Ascending aorta (tissue), 2 donors: ENCODE results near the gene WDR46. TPM values are rescaled to one million over a fixed set of nuclear protein-coding genes. Genes with fewer than 3 reads are reported as not detected.

Experiments used
- DNase-seq, 2 donors: peaks; one replicate each; pipeline ENCODE4 v3.0.0-alpha.2; 2019; ENCODE audit warnings: low spot score in 2 of 2
- H3K27ac ChIP-seq, 2 donors: fragments of 200-600 bp; sonication (generic); one replicate each; pipeline ENCODE4 v1.5.1; 2016 to 2017; ENCODE audit warnings: mild to moderate bottlenecking in 1 of 2
- H3K27me3 ChIP-seq: fragments of 200-600 bp; sonication (generic); one replicate; pipeline ENCODE4 v1.5.1; 2017
- H3K36me3 ChIP-seq, 2 donors: fragments of 200-600 bp; sonication (generic); one replicate each; pipeline ENCODE4 v1.5.1; 2016
- H3K4me1 ChIP-seq, 2 donors: fragments of 200-600 bp; sonication (generic); one replicate each; pipeline ENCODE4 v1.5.1; 2016 to 2017; ENCODE audit warnings: mild to moderate bottlenecking in 1 of 2
- H3K4me3 ChIP-seq, 2 donors: fragments of 200-600 bp; sonication (generic); one replicate each; pipeline ENCODE4 v1.5.1; 2016 to 2017; ENCODE audit warnings: mild to moderate bottlenecking in 1 of 2
- H3K9me3 ChIP-seq, 2 donors: fragments of 200-600 bp; sonication (generic); one replicate each; pipeline ENCODE4 v1.5.1; 2016
- CTCF ChIP-seq, 3 experiments: fragments of 200-600 bp in 2 of 3; fragments of 450-650 bp in 1 of 3; sonication (generic) in 2 of 3; IDR thresholded peaks; one replicate each; pipeline ENCODE4 v1.5.1; 2016 to 2019; ENCODE audit warnings: antibody characterized with exemption in 3 of 3, mild to moderate bottlenecking in 1 of 3, moderate library complexity in 1 of 3
- intact Hi-C: fragments of 100-400 bp; cut with DNase I; formaldehyde crosslinking; loops from one replicate; pipeline ENCODE4 v1.15.1; 2023
- total RNA-seq: library from RNA; depleted of rRNA; stranded (reverse); fragments of >200 nt; gene quantifications from one replicate; pipeline ENCODE4 v1.1.0, GENCODE V29; 2016

The WDR46 gene
- total RNA-seq, 1 donor from 2014 or later, result 70.6 TPM

- Histone ChIP-seq H3K9me3 (no peaks in the 10 kb centered on the region), H3K4me3 (peak overlapping the region; percentile 60 to 82), H3K36me3 (peaks cover 5% of the 10 kb centered on the region in 2 donors), H3K27me3 (no peaks in the 10 kb centered on the region), H3K4me1 (peaks cover 0 to 25% of the 10 kb centered on the region in 2 donors), H3K27ac (peak overlapping the region; percentile 87 to 97)
- intact Hi-C loops, result loop anchor here (2.0 to 10.0 kb wide), 2 partner anchors 14 to 1648 kb away; partner anchors contain the start of genes C6orf47, CSNK2B, GPANK1 and LY6G5B
- no peak for TF ChIP-seq CTCF (IDR thresholded peaks at IDR 0.05)
- peak in 1 of 2 donors; percentile 80 for DNase-seq
These were observed 24.2 kb upstream of the WDR46 start for GRCh38 chr6:33313105-33313708.

- no peak for TF ChIP-seq CTCF (IDR thresholded peaks at IDR 0.05)
- DNase-seq, result peak in 1 of 2 donors; percentile 82
- Histone ChIP-seq H3K36me3 (peaks cover 5% of the 10 kb centered on the region in 2 donors), H3K4me3 (peak overlapping the region; percentile 60 to 82), H3K27ac (peak overlapping the region; percentile 87 to 97), H3K4me1 (peaks cover 0 to 24% of the 10 kb centered on the region in 2 donors), H3K27me3 (no peaks in the 10 kb centered on the region), H3K9me3 (no peaks in the 10 kb centered on the region)
- intact Hi-C loops, result loop anchor here (2.0 to 10.0 kb wide), 2 partner anchors 14 to 1648 kb away; partner anchors contain the start of genes C6orf47, CSNK2B, GPANK1 and LY6G5B
These were observed 23.5 kb upstream of the WDR46 start for GRCh38 chr6:33312361-33313104.

GRCh38 chr6:33306356-33306755, 17.3 kb upstream of the WDR46 start:
- H3K36me3 ChIP-seq, result peaks cover 29 to 31% of the 10 kb centered on the region in 2 donors
- intact Hi-C loops, result no loop called here
- H3K27me3 ChIP-seq, result no peaks in the 10 kb centered on the region
- no peak overlapping the region for H3K4me3 ChIP-seq
- H3K4me1 ChIP-seq, result no peaks in the 10 kb centered on the region
- H3K27ac ChIP-seq, result no peak overlapping the region
- no peak for DNase-seq
- TF ChIP-seq CTCF (IDR thresholded peaks at IDR 0.05), result no peak
- no peaks in the 10 kb centered on the region for H3K9me3 ChIP-seq

- intact Hi-C loops, result no loop called here
- Histone ChIP-seq H3K4me3 (no peak overlapping the region), H3K27me3 (no peaks in the 10 kb centered on the region), H3K9me3 (no peaks in the 10 kb centered on the region), H3K4me1 (peaks cover 0 to 7% of the 10 kb centered on the region in 2 donors), H3K27ac (no peak overlapping the region), H3K36me3 (peaks cover 23 to 31% of the 10 kb centered on the region in 2 donors)
- no peak for DNase-seq
- no peak for TF ChIP-seq CTCF (IDR thresholded peaks at IDR 0.05)
These were observed 16.0 kb upstream of the WDR46 start for GRCh38 chr6:33305052-33305451.

GRCh38 chr6:33304216-33304615, 15.2 kb upstream of the WDR46 start:
- no peak for DNase-seq
- H3K36me3 ChIP-seq, result peaks cover 23 to 31% of the 10 kb centered on the region in 2 donors
- intact Hi-C loops, result no loop called here
- no peak for TF ChIP-seq CTCF (IDR thresholded peaks at IDR 0.05)
- no peaks in the 10 kb centered on the region for H3K27me3 ChIP-seq
- no peak overlapping the region for H3K27ac ChIP-seq
- peaks cover 0 to 10% of the 10 kb centered on the region in 2 donors for H3K4me1 ChIP-seq
- H3K4me3 ChIP-seq, result no peak overlapping the region
- H3K9me3 ChIP-seq, result no peaks in the 10 kb centered on the region
